ENCODE measurements around the gene TENT4A. TPM values are rescaled to one million over a fixed set of nuclear protein-coding genes. Genes with fewer than 3 reads are reported as not detected.

TENT4A gene
- total and polyA plus RNA-seq, 2 of the 4 experiments (the other 2 are of a cell fraction), result 5.9 to 17.2 TPM

- H3K27ac ChIP-seq (ENCODE audit: insufficient read depth, low read length), result peak overlapping the region; percentile 77
- H3K9me3 ChIP-seq (ENCODE audit: control insufficient read depth, insufficient read depth, low read length), result no peaks in the 10 kb centered on the region
- H3K18ac ChIP-seq (ENCODE audit: low read depth, low read length), result peak overlapping the region; percentile 40
- peak; percentile 1; the same call in 1 of the 2 replicates for ATAC-seq (ENCODE audit: low read depth)
- peaks cover 36% of the 10 kb centered on the region for H4K20me1 ChIP-seq (ENCODE audit: insufficient read depth, low read length)
- H3K27me3 ChIP-seq (ENCODE audit: control insufficient read depth, insufficient read depth, low read length), result no peaks in the 10 kb centered on the region
- H3K4ac ChIP-seq (ENCODE audit: low read depth, low read length), result peak overlapping the region; percentile 77
- in situ Hi-C loops (cut with MboI; ENCODE audit: low sequenced_read_pairs), result loop anchor here (25.0 kb wide), 1 partner anchor 1247 kb away; no protein-coding TSS in a partner anchor
- H4K91ac ChIP-seq (ENCODE audit: insufficient read depth, low read depth, low read length), result peak overlapping the region; percentile 83
- H2AK9ac ChIP-seq (replicated peaks; ENCODE audit: low read depth, low read length, poor library complexity), result peak overlapping the region; percentile 62
- ChIA-PET CTCF (no interaction called here), POLR2A (ENCODE audit: unreplicated experiment) (no interaction called here)
- peak; percentile 56 for DNase-seq
- H3K23ac ChIP-seq (ENCODE audit: low read depth, low read length), result peak overlapping the region; percentile 78
- peaks cover 34 to 58% of the 10 kb centered on the region in 2 experiments for H3K79me1 ChIP-seq (ENCODE audit: low read depth in 1 of 2, low read length in 2 of 2)
- H3K4me3 ChIP-seq (ENCODE audit: insufficient read depth, low read depth, low read length), result no peak overlapping the region
- peak overlapping the region; percentile 35; the same call in 1 of the 2 replicates for H3K4me2 ChIP-seq (ENCODE audit: low read depth, low read length)
- H3K56ac ChIP-seq (ENCODE audit: extremely low read depth, insufficient read depth, low read length), result no peak overlapping the region
- intact Hi-C loops (cut with micrococcal nuclease), result loop anchor here (5.0 kb wide), 1 partner anchor 102 kb away; the partner anchor contains the start of genes NSUN2 and SRD5A1
- peak overlapping the region; percentile 68; the same call in 1 of the 2 replicates for H2BK20ac ChIP-seq (ENCODE audit: low read depth, low read length)
- H4K5ac ChIP-seq (ENCODE audit: low read depth, low read length), result peak overlapping the region; percentile 45; the same call in 1 of the 2 replicates
- peaks cover 37% of the 10 kb centered on the region for H3K4me1 ChIP-seq (ENCODE audit: control insufficient read depth, insufficient read depth, low read length)
- TF ChIP-seq ELK1 (IDR thresholded peaks at IDR 0.05; ENCODE audit: borderline replicate concordance, low read depth, low read length) (no peak), MXI1 (IDR thresholded peaks at IDR 0.05; ENCODE audit: borderline replicate concordance, low read depth, low read length) (no peak), MAZ (IDR thresholded peaks at IDR 0.05; ENCODE audit: borderline replicate concordance, low read depth, low read length) (no peak), RCOR1 (IDR thresholded peaks at IDR 0.05; ENCODE audit: insufficient replicate concordance, low read length) (no peak), BHLHE40 (IDR thresholded peaks at IDR 0.05; ENCODE audit: low read depth, low read length) (no peak), FOS (IDR thresholded peaks at IDR 0.05; ENCODE audit: low read depth, low read length) (no peak), CEBPB (IDR thresholded peaks at IDR 0.05; ENCODE audit: low read depth, low read length) (no peak), POLR2A (IDR thresholded peaks at IDR 0.05; ENCODE audit: low read depth, low read length) (no peak), MAFK (IDR thresholded peaks at IDR 0.05; ENCODE audit: low read depth, low read length) (no peak), CHD1 (IDR thresholded peaks at IDR 0.05; ENCODE audit: low read depth, low read length) (no peak), SMC3 (IDR thresholded peaks at IDR 0.05; ENCODE audit: low read depth, low read length) (no peak), RFX5 (IDR thresholded peaks at IDR 0.05; ENCODE audit: low read depth, low read length) (no peak), NFE2L2 (IDR thresholded peaks at IDR 0.05; ENCODE audit: low read depth, low read length) (no peak), RAD21 (IDR thresholded peaks at IDR 0.05; ENCODE audit: low read length) (no peak)
- TF ChIP-seq, protein P1, sequence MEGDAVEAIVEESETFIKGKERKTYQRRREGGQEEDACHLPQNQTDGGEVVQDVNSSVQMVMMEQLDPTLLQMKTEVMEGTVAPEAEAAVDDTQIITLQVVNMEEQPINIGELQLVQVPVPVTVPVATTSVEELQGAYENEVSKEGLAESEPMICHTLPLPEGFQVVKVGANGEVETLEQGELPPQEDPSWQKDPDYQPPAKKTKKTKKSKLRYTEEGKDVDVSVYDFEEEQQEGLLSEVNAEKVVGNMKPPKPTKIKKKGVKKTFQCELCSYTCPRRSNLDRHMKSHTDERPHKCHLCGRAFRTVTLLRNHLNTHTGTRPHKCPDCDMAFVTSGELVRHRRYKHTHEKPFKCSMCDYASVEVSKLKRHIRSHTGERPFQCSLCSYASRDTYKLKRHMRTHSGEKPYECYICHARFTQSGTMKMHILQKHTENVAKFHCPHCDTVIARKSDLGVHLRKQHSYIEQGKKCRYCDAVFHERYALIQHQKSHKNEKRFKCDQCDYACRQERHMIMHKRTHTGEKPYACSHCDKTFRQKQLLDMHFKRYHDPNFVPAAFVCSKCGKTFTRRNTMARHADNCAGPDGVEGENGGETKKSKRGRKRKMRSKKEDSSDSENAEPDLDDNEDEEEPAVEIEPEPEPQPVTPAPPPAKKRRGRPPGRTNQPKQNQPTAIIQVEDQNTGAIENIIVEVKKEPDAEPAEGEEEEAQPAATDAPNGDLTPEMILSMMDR (conservative IDR thresholded peaks at IDR 0.05; ENCODE audit: low read depth, low read length), result no peak
- TF ChIP-seq, protein P2, sequence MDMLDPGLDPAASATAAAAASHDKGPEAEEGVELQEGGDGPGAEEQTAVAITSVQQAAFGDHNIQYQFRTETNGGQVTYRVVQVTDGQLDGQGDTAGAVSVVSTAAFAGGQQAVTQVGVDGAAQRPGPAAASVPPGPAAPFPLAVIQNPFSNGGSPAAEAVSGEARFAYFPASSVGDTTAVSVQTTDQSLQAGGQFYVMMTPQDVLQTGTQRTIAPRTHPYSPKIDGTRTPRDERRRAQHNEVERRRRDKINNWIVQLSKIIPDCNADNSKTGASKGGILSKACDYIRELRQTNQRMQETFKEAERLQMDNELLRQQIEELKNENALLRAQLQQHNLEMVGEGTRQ (IDR thresholded peaks at IDR 0.05; ENCODE audit: low read depth, low read length), result no peak
- H3K9me1 ChIP-seq (ENCODE audit: insufficient read depth, low read length), result peaks cover 25% of the 10 kb centered on the region
- H2BK120ac ChIP-seq (ENCODE audit: low read depth, low read length), result peak overlapping the region; percentile 72
- H3K9ac ChIP-seq (ENCODE audit: low read depth, low read length), result no peak overlapping the region
- peak overlapping the region; percentile 85 for H2BK5ac ChIP-seq (ENCODE audit: low read depth, low read length, poor library complexity, severe bottlenecking)
- peaks cover 8% of the 10 kb centered on the region for H3K36me3 ChIP-seq (ENCODE audit: control insufficient read depth, insufficient read depth, low read length)
- 68% methylated on average over 5 of the region's 11 CpGs; no CpG with 5 or more reads in 1 of the 2 experiments for WGBS, 2 experiments (ENCODE audit: extremely low coverage in 2 of 2, insufficient read length in 1 of 2)
- peak overlapping the region in 1 of 2 experiments; percentile 64; a peak in 1 of 4 replicates for H4K8ac ChIP-seq (ENCODE audit: low read depth in 2 of 2, low read length in 2 of 2)
- no TSS peak for BruUV-seq (replicated peaks)
- H2BK15ac ChIP-seq (ENCODE audit: low read depth, low read length), result peak overlapping the region; percentile 48; the same call in 1 of the 3 replicates
- peak overlapping the region; percentile 78; the same call in 1 of the 2 replicates for H2AK5ac ChIP-seq (ENCODE audit: low read depth, low read length)
- H3K14ac ChIP-seq (replicated peaks; ENCODE audit: low read depth, low read length), result peak overlapping the region; percentile 61
- H2AFZ ChIP-seq (replicated peaks; ENCODE audit: low read length, poor library complexity), result no peak overlapping the region
- dilution Hi-C loops (cut with HindIII; ENCODE audit: low sequenced_read_pairs, unreplicated experiment), result no loop called here
These were observed 21.0 kb downstream of the TENT4A start for GRCh38 chr5:6734243-6734700.
